GM12878 (cell line): ENCODE results near the gene MCFD2. TPM values are rescaled to one million over a fixed set of nuclear protein-coding genes. Genes with fewer than 3 reads are reported as not detected.

Source experiments
- ATAC-seq: fragments of 200-7000 bp; cut with Tn5 transposase; 3 replicates; pipeline ENCODE4 v1.9.1; 2020; ENCODE audit warnings: mild to moderate bottlenecking, moderate library complexity
- BruUV-seq: library from RNA; stranded (reverse); fragments of 400-500 nt; replicated peaks from 2 replicates; lab custom pipeline; 2021; lab: Mats Ljungman, UMichigan
- CTCF ChIA-PET: fragments of 300-600 bp; sonication (Branson Sonifier 250); formaldehyde crosslinking; extraction: SDS; loops from one replicate; lab custom pipeline; 2021; ENCODE audit warnings: inconsistent platforms; lab: Yijun Ruan, JAX
- POLR2A ChIA-PET: fragments of 350-600 bp; formaldehyde crosslinking; extraction: SDS; loops from one replicate; lab custom pipeline; 2021; ENCODE audit warnings: inconsistent platforms; lab: Charles Lee
- RAD21 ChIA-PET: fragments of 300-600 bp; sonication (Branson Sonifier 250); formaldehyde crosslinking; loops from one replicate; lab custom pipeline; 2023; ENCODE audit warnings: antibody characterized with exemption; ENCODE audit not compliant: unreplicated experiment; lab: Charles Lee
- SMC1A ChIA-PET: fragments of 300-600 bp; sonication (Branson Sonifier 250); formaldehyde crosslinking; loops from one replicate; lab custom pipeline; 2023; ENCODE audit not compliant: unreplicated experiment, uncharacterized antibody; lab: Charles Lee
- DNase-seq: peaks from one replicate; pipeline ENCODE4 v3.0.0-alpha.2; 2011; ENCODE audit warnings: low read depth, low spot score
- FAIRE-seq: peaks from 3 replicates; lab custom pipeline; 2011; peaks lifted over from hg19 to GRCh38; lab: Jason Lieb, UNC
- H2AFZ ChIP-seq: 2 replicates; pipeline ENCODE4 v1.6.0; 2011; ENCODE audit warnings: low read depth, low read length, control low read depth; ENCODE audit not compliant: control insufficient read depth
- H3K27ac ChIP-seq: 2 replicates; pipeline ENCODE4 v1.5.1; 2011; ENCODE audit warnings: control low read depth; ENCODE audit not compliant: control insufficient read depth, insufficient read depth
- H3K27me3 ChIP-seq, 2 experiments: replicated peaks in 1 of 2; 2 replicates each; pipeline versions ENCODE4 v1.6.0 to v1.6.1; 2011; ENCODE audit warnings: low read length in 1 of 2; ENCODE audit not compliant: control insufficient read depth in 2 of 2, insufficient read depth in 2 of 2
- H3K36me3 ChIP-seq, 2 experiments: 2 replicates each; pipeline ENCODE4 v1.5.1; 2011; ENCODE audit warnings: low read length in 1 of 2; ENCODE audit not compliant: control insufficient read depth in 2 of 2, insufficient read depth in 2 of 2
- H3K4me1 ChIP-seq: 2 replicates; pipeline ENCODE4 v1.6.1; 2011; ENCODE audit warnings: mild to moderate bottlenecking, low read length, moderate library complexity, mixed read lengths; ENCODE audit not compliant: control insufficient read depth, insufficient read depth
- H3K4me2 ChIP-seq: 2 replicates; pipeline ENCODE4 v1.6.0; 2011; ENCODE audit warnings: control low read depth; ENCODE audit not compliant: control insufficient read depth, insufficient read depth
- H3K4me3 ChIP-seq: fragments of 200-600 bp; sonication (generic); 2 replicates; pipeline ENCODE4 v1.5.1; 2016
- H3K79me2 ChIP-seq: 2 replicates; pipeline ENCODE4 v1.6.0; 2011; ENCODE audit warnings: low read length; ENCODE audit not compliant: control insufficient read depth, insufficient read depth
- H3K9ac ChIP-seq: 2 replicates; pipeline ENCODE4 v1.8.0; 2011; ENCODE audit warnings: low read length, control low read depth, mixed read lengths; ENCODE audit not compliant: control insufficient read depth, insufficient read depth
- H3K9me3 ChIP-seq: replicated peaks from 3 replicates; pipeline ENCODE4 v1.5.1; 2011; ENCODE audit warnings: mild to moderate bottlenecking, low read length; ENCODE audit not compliant: control insufficient read depth, insufficient read depth
- H4K20me1 ChIP-seq: 2 replicates; pipeline ENCODE4 v1.6.0; 2011; ENCODE audit not compliant: control insufficient read depth, insufficient read depth
- ATF7 ChIP-seq: fragments of 450-650 bp; IDR thresholded peaks from 2 replicates; pipeline ENCODE4 v1.6.1; 2016; ENCODE audit warnings: low read depth, mild to moderate bottlenecking
- DPF2 ChIP-seq: fragments of 450-650 bp; IDR thresholded peaks from 2 replicates; pipeline ENCODE4 v1.6.1; 2017; ENCODE audit warnings: mild to moderate bottlenecking
- GABPA ChIP-seq: IDR thresholded peaks from 2 replicates; pipeline ENCODE4 v1.6.1; 2014; ENCODE audit warnings: antibody characterized with exemption, low read depth, mild to moderate bottlenecking, inconsistent platforms
- HSF1 ChIP-seq: fragments of 150-350 bp; IDR thresholded peaks from 2 replicates; pipeline ENCODE4 v1.6.1; 2014; ENCODE audit warnings: mild to moderate bottlenecking, low read depth, low read length
- RBBP5 ChIP-seq: fragments of 200-600 bp; sonication (generic); conservative IDR thresholded peaks from 2 replicates; pipeline ENCODE4 v1.6.1; 2016
- RFX5 ChIP-seq: IDR thresholded peaks from 2 replicates; pipeline ENCODE4 v1.6.1; 2011; ENCODE audit warnings: low read depth, low read length, improper control_type of control experiment
- SRF ChIP-seq, 2 experiments: IDR thresholded peaks; 2 replicates each; pipeline ENCODE4 v1.6.1; 2011; ENCODE audit warnings: low read depth in 2 of 2, low read length in 2 of 2, mild to moderate bottlenecking in 1 of 2, moderate library complexity in 1 of 2
- ZBTB33 ChIP-seq: fragments of 450-650 bp; IDR thresholded peaks from 2 replicates; pipeline ENCODE4 v1.6.1; 2017; ENCODE audit warnings: mild to moderate bottlenecking
- ZNF24 ChIP-seq: fragments of 450-650 bp; IDR thresholded peaks from 2 replicates; pipeline ENCODE4 v1.6.1; 2017; ENCODE audit warnings: antibody characterized with exemption, mild to moderate bottlenecking
- WGBS: methylation state at CpG from one replicate; pipeline ENCODE4 v1.1.6; 2016; ENCODE audit warnings: low lambda C conversion rate; ENCODE audit not compliant: insufficient replicate concordance, insufficient coverage; ENCODE audit errors: missing lambda C conversion rate; 5-methylcytosine and 5-hydroxymethylcytosine counted together
- in situ Hi-C: fragments of 300-500 bp; cut with MboI; formaldehyde crosslinking; loops from 9 replicates; pipeline ENCODE4 v1.14.3; 2018; ENCODE audit warnings: mixed read lengths
- intact Hi-C: fragments of 100-400 bp; cut with micrococcal nuclease; formaldehyde crosslinking; loops from one replicate; pipeline ENCODE4 v1.14.2; 2022; ENCODE audit not compliant: unreplicated experiment
- polyA plus RNA-seq, 11 experiments: library from polyadenylated mRNA; depleted of rRNA in 4 of 11; unstranded in 6 of 11; stranded (reverse) in 5 of 11; fragments of >200 nt; fragmentation: Nextera tagmentation in 4 of 11; fragmentation: Illumina TruSeq in 1 of 11; extraction: Ambion mirVana in 4 of 11; extraction: Trizol in 1 of 11; gene quantifications; 1 replicate in 1 of 11; 2 replicates in 10 of 11; pipeline versions ENCODE4 v1.2.1 to v1.2.3, GENCODE V29; 2011 to 2016; ENCODE audit warnings: inconsistent platforms in 2 of 11, missing spikeins in 2 of 11, low read depth in 1 of 11
- total RNA-seq, 4 experiments: library from RNA; depleted of rRNA in 3 of 4; stranded (reverse); fragments of >200 nt in 3 of 4; fragmentation: Illumina TruSeq in 1 of 4; extraction: Trizol in 1 of 4; gene quantifications; 2 replicates each; pipeline versions ENCODE4 v1.2.1 to v1.2.3, GENCODE V29; 2013 to 2021
- TF ChIP-seq, protein P1 (sequence below): fragments of 450-650 bp; formaldehyde crosslinking; IDR thresholded peaks from 2 replicates; pipeline ENCODE4 v1.4.0; 2022; ENCODE audit warnings: mild to moderate bottlenecking, moderate library complexity
- TF ChIP-seq, protein P2 (sequence below): IDR thresholded peaks from 2 replicates; pipeline ENCODE4 v1.6.1; 2012; ENCODE audit warnings: mild to moderate bottlenecking, low read depth, low read length
- TF ChIP-seq, protein P3 (sequence below), 3 experiments: IDR thresholded peaks in 2 of 3; conservative IDR thresholded peaks in 1 of 3; 2 replicates each; pipeline ENCODE4 v1.5.1; 2011; ENCODE audit warnings: low read depth in 3 of 3, low read length in 3 of 3, mild to moderate bottlenecking in 3 of 3, control low read depth in 2 of 3, moderate library complexity in 2 of 3, inconsistent platforms in 1 of 3, mixed read lengths in 1 of 3; ENCODE audit not compliant: control insufficient read depth in 2 of 3, insufficient read depth in 1 of 3; ENCODE audit errors: extremely low read depth in 1 of 3

The MCFD2 gene
- total and polyA plus RNA-seq, 10 of the 15 experiments (the other 5 are each of a cell fraction or from before 2014, with no cell fraction given), result 35.0 to 57.3 (median 40.3) TPM

DNA sequence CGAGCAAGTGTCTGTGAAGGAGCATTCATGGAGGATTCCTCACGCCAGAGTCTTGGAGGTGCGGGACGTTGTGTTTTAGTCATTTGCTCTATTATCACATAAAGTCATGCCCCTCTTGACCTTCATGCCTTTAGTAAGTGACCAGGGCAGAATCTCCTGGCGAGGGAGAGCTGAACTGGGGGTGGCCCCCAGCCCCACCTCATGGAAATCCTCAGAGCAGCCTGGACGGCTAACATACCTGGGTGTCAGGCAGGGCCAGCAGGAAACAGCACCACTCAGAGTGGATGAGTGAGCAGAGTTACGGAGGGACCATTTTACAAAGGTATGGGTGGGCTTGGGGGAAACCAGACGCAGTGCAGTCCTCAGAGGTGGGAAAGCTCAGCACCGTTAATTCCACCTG lies 56.1 kb downstream of the MCFD2 start:
- 28% methylated on average over 9 of the region's 9 CpGs for WGBS
- H3K27me3 ChIP-seq, result peaks cover 4% of the 10 kb centered on the region in 2 experiments; a peak in 3 of 4 replicates
- H4K20me1 ChIP-seq, result no peaks in the 10 kb centered on the region; the same call in 1 of the 2 replicates
- CTCF ChIA-PET, result no interaction called here
- no peak overlapping the region for H3K9ac ChIP-seq
- H2AFZ ChIP-seq, result no peak overlapping the region
- H3K27ac ChIP-seq, result no peak overlapping the region
- DNase-seq (no peak), FAIRE-seq (no peak), ATAC-seq (no peak)
- intact Hi-C loops (no loop called here), in situ Hi-C loops (no loop called here)
- H3K4me3 ChIP-seq, result no peak overlapping the region
- RAD21 ChIA-PET, result no interaction called here
- no peaks in the 10 kb centered on the region for H3K79me2 ChIP-seq
- H3K36me3 ChIP-seq, result no peaks in the 10 kb centered on the region
- no peak overlapping the region for H3K4me2 ChIP-seq
- BruUV-seq, result no TSS peak
- POLR2A ChIA-PET, result no interaction called here
- no peaks in the 10 kb centered on the region for H3K4me1 ChIP-seq
- SMC1A ChIA-PET, result interaction anchor here (0.6 kb wide), 1 partner anchor 326 kb away, joined by 3 read pairs; no protein-coding TSS in a partner anchor
- H3K9me3 ChIP-seq, result peaks cover under 1% of the 10 kb centered on the region; the same call in 1 of the 3 replicates
- TF ChIP-seq ZBTB33, result no peak
- no peak for TF ChIP-seq GABPA
- TF ChIP-seq, protein P1, sequence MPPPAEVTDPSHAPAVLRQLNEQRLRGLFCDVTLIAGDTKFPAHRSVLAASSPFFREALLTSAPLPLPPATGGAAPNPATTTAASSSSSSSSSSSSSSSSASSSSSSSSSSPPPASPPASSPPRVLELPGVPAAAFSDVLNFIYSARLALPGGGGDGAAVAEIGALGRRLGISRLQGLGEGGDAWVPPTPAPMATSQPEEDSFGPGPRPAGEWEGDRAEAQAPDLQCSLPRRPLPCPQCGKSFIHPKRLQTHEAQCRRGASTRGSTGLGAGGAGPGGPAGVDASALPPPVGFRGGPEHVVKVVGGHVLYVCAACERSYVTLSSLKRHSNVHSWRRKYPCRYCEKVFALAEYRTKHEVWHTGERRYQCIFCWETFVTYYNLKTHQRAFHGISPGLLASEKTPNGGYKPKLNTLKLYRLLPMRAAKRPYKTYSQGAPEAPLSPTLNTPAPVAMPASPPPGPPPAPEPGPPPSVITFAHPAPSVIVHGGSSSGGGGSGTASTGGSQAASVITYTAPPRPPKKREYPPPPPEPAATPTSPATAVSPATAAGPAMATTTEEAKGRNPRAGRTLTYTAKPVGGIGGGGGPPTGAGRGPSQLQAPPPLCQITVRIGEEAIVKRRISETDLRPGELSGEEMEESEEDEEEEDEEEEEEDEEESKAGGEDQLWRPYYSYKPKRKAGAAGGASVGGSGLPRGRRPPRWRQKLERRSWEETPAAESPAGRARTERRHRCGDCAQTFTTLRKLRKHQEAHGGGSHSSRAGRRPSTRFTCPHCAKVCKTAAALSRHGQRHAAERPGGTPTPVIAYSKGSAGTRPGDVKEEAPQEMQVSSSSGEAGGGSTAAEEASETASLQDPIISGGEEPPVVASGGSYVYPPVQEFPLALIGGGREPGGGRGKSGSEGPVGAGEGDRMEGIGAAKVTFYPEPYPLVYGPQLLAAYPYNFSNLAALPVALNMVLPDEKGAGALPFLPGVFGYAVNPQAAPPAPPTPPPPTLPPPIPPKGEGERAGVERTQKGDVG (CRISPR knock-in tag), result no peak
- TF ChIP-seq, protein P2, sequence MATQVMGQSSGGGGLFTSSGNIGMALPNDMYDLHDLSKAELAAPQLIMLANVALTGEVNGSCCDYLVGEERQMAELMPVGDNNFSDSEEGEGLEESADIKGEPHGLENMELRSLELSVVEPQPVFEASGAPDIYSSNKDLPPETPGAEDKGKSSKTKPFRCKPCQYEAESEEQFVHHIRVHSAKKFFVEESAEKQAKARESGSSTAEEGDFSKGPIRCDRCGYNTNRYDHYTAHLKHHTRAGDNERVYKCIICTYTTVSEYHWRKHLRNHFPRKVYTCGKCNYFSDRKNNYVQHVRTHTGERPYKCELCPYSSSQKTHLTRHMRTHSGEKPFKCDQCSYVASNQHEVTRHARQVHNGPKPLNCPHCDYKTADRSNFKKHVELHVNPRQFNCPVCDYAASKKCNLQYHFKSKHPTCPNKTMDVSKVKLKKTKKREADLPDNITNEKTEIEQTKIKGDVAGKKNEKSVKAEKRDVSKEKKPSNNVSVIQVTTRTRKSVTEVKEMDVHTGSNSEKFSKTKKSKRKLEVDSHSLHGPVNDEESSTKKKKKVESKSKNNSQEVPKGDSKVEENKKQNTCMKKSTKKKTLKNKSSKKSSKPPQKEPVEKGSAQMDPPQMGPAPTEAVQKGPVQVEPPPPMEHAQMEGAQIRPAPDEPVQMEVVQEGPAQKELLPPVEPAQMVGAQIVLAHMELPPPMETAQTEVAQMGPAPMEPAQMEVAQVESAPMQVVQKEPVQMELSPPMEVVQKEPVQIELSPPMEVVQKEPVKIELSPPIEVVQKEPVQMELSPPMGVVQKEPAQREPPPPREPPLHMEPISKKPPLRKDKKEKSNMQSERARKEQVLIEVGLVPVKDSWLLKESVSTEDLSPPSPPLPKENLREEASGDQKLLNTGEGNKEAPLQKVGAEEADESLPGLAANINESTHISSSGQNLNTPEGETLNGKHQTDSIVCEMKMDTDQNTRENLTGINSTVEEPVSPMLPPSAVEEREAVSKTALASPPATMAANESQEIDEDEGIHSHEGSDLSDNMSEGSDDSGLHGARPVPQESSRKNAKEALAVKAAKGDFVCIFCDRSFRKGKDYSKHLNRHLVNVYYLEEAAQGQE, result no peak
- TF ChIP-seq HSF1, result no peak
- no peak for TF ChIP-seq ZNF24
- TF ChIP-seq RBBP5, result no peak
- TF ChIP-seq SRF (IDR thresholded peaks at IDR 0.05; ENCODE audit: low read depth in 2 of 2, low read length in 2 of 2), result no peak
- no peak for TF ChIP-seq ATF7
- TF ChIP-seq, protein P3, sequence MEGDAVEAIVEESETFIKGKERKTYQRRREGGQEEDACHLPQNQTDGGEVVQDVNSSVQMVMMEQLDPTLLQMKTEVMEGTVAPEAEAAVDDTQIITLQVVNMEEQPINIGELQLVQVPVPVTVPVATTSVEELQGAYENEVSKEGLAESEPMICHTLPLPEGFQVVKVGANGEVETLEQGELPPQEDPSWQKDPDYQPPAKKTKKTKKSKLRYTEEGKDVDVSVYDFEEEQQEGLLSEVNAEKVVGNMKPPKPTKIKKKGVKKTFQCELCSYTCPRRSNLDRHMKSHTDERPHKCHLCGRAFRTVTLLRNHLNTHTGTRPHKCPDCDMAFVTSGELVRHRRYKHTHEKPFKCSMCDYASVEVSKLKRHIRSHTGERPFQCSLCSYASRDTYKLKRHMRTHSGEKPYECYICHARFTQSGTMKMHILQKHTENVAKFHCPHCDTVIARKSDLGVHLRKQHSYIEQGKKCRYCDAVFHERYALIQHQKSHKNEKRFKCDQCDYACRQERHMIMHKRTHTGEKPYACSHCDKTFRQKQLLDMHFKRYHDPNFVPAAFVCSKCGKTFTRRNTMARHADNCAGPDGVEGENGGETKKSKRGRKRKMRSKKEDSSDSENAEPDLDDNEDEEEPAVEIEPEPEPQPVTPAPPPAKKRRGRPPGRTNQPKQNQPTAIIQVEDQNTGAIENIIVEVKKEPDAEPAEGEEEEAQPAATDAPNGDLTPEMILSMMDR (IDR thresholded peaks at IDR 0.05 in 2 of 3, conservative IDR thresholded peaks at IDR 0.05 in 1 of 3; ENCODE audit: control insufficient read depth in 2 of 3, extremely low read depth in 1 of 3, insufficient read depth in 1 of 3, low read depth in 3 of 3, low read length in 3 of 3), result no peak
- TF ChIP-seq DPF2, result no peak
- no peak for TF ChIP-seq RFX5
